ENCODE results near the gene ATF6B. TPM values are rescaled to one million over a fixed set of nuclear protein-coding genes. Genes with fewer than 3 reads are reported as not detected.

ATF6B gene
- total RNA-seq, 1 experiment from 2014 or later = 45.3 TPM

GRCh38 chr6:32175711-32176475 is 47.8 kb upstream of the ATF6B start, which contains the start of gene AGPAT1:
AGPAT1 (minus strand) TSS chr6:32176084; CDS start chr6:32171496, 4,588 bp downstream.
- no peak within 1 kb of the TSS for H4K8ac ChIP-seq (replicated peaks; ENCODE audit: insufficient read length, low read depth, low read length)
- H3K23me2 ChIP-seq (ENCODE audit: insufficient read length, low read depth, low read length, poor library complexity, severe bottlenecking) = peaks cover 22% of the 10 kb centered on the region
- TF ChIP-seq CTCF (conservative IDR thresholded peaks at IDR 0.05) = no peak
- H3T11ph ChIP-seq (ENCODE audit: low read length) = peak within 1 kb of the TSS; percentile 76
- no peak within 1 kb of the TSS for H2BK15ac ChIP-seq (ENCODE audit: low read depth, low read length)
- no peak within 1 kb of the TSS for H2AFZ ChIP-seq (ENCODE audit: low read length)
- peak within 1 kb of the TSS; percentile 30 for H2AK5ac ChIP-seq (ENCODE audit: insufficient read length, low read length)
- H3K56ac ChIP-seq (ENCODE audit: insufficient read length, low read depth, low read length) = no peak within 1 kb of the TSS
- H3K79me1 ChIP-seq (ENCODE audit: insufficient read depth, low read depth, low read length, poor library complexity, severe bottlenecking) = no peaks in the 10 kb centered on the region
- H3K4me1 Mint-ChIP-seq = peaks cover 38 to 47% of the 10 kb centered on the region in 2 experiments
- H3K23ac ChIP-seq (ENCODE audit: insufficient read length, low read depth, low read length) = no peak within 1 kb of the TSS
- no peaks in the 10 kb centered on the region for H3K27me3 ChIP-seq (ENCODE audit: insufficient read depth, low read length)
- peak; percentile 97 for DNase-seq
- H3K79me2 ChIP-seq (ENCODE audit: insufficient read depth, low read length) = peaks cover 18% of the 10 kb centered on the region; the same call in 1 of the 2 replicates
- peak within 1 kb of the TSS; percentile 98 for H3K27ac Mint-ChIP-seq
- no peaks in the 10 kb centered on the region for H3K9me3 ChIP-seq (ENCODE audit: control insufficient read depth, low read depth, low read length)
- H3K4me1 ChIP-seq (ENCODE audit: insufficient read depth, low read length) = peaks cover 7% of the 10 kb centered on the region
- peak within 1 kb of the TSS; percentile 86; the same call in 1 of the 2 replicates for H3K14ac ChIP-seq (ENCODE audit: insufficient read depth, low read length)
- no peak within 1 kb of the TSS for H2BK12ac ChIP-seq (ENCODE audit: insufficient read length, low read depth, low read length)
- peak within 1 kb of the TSS; percentile 51 for H2BK120ac ChIP-seq (ENCODE audit: low read depth, low read length, poor library complexity, severe bottlenecking)
- peak within 1 kb of the TSS; percentile 83 to 86 for H3K4me3 Mint-ChIP-seq
- H4K91ac ChIP-seq (ENCODE audit: insufficient read length, low read depth, low read length) = no peak within 1 kb of the TSS
- H3K18ac ChIP-seq (ENCODE audit: insufficient read length, low read depth, low read length) = peak within 1 kb of the TSS; percentile 90
- peak within 1 kb of the TSS; percentile 83 for H3K9ac ChIP-seq (ENCODE audit: extremely low read depth, insufficient read length, low read length)
- no peak within 1 kb of the TSS for H2BK20ac ChIP-seq (ENCODE audit: low read depth, low read length, poor library complexity, severe bottlenecking)
- no peak within 1 kb of the TSS; the same call in 1 of the 2 replicates for H3K4ac ChIP-seq (ENCODE audit: low read depth, low read length)
- no peaks in the 10 kb centered on the region for H4K20me1 ChIP-seq (ENCODE audit: control insufficient read depth, insufficient read depth, insufficient read length)
- no peaks in the 10 kb centered on the region; a peak in 1 of 5 replicates for H3K9me3 Mint-ChIP-seq
- H3K27ac ChIP-seq (ENCODE audit: insufficient read length, low read depth, low read length) = peak within 1 kb of the TSS; percentile 68
- no CpG with 5 or more reads among the region's 27 CpGs for WGBS (ENCODE audit: extremely low coverage, insufficient read length, low lambda C conversion rate)
- peaks cover 22 to 34% (median 33%) of the 10 kb centered on the region in 3 experiments for H3K36me3 Mint-ChIP-seq (ENCODE audit: insufficient read depth in 1 of 3, low read depth in 3 of 3)
- peak within 1 kb of the TSS; percentile 83 for H3K4me2 ChIP-seq (ENCODE audit: insufficient read depth, insufficient read length, low read length)
- H4K5ac ChIP-seq (ENCODE audit: insufficient read length, low read depth, low read length) = no peak within 1 kb of the TSS
- peak within 1 kb of the TSS; percentile 11 for H2BK5ac ChIP-seq (ENCODE audit: insufficient read length, low read length)
- H3K27me3 Mint-ChIP-seq (ENCODE audit: low read depth) = no peaks in the 10 kb centered on the region; the same call in 1 of the 2 replicates

Measured in H9 (cell line).